Lung (tissue), 12 donors: ENCODE results near the gene PCSK7. TPM values are rescaled to one million over a fixed set of nuclear protein-coding genes. Genes with fewer than 3 reads are reported as not detected.

Experiments
- ATAC-seq: fragments of 200-7000 bp; cut with Tn5 transposase; one replicate; pipeline ENCODE4 v1.9.1; 2020; ENCODE audit warnings: moderate number of reproducible peaks; ENCODE audit not compliant: insufficient read depth, low FRiP score
- DNase-seq, 3 donors: peaks; one replicate each; pipeline ENCODE4 v3.0.0-alpha.2; 2013 to 2017
- H3K27ac ChIP-seq, 2 donors: one replicate each; pipeline ENCODE4 v1.5.1; 2013; ENCODE audit warnings: mild to moderate bottlenecking in 2 of 2, moderate library complexity in 2 of 2, control low read depth in 1 of 2, inconsistent platforms in 1 of 2, low read depth in 1 of 2, low read length in 1 of 2
- H3K27me3 ChIP-seq, 3 donors: one replicate each; pipeline ENCODE4 v1.5.1; 2013; ENCODE audit warnings: low read length in 2 of 3; ENCODE audit not compliant: control insufficient read depth in 3 of 3, insufficient read depth in 3 of 3
- H3K36me3 ChIP-seq, 4 donors: one replicate each; pipeline ENCODE4 v1.5.1; 2013; ENCODE audit warnings: low read length in 4 of 4, mild to moderate bottlenecking in 1 of 4, moderate library complexity in 1 of 4; ENCODE audit not compliant: control insufficient read depth in 4 of 4, insufficient read depth in 4 of 4
- H3K4me1 ChIP-seq, 5 donors: one replicate each; pipeline ENCODE4 v1.5.1; 2013; ENCODE audit warnings: low read length in 5 of 5, mild to moderate bottlenecking in 2 of 5, moderate library complexity in 1 of 5; ENCODE audit not compliant: control insufficient read depth in 5 of 5, insufficient read depth in 5 of 5
- H3K4me3 ChIP-seq: one replicate; pipeline ENCODE4 v1.5.1; 2013; ENCODE audit warnings: mild to moderate bottlenecking, control low read depth, moderate library complexity
- H3K9ac ChIP-seq, 2 donors: one replicate each; pipeline ENCODE4 v1.5.1; 2013; ENCODE audit warnings: low read length in 2 of 2, control low read depth in 1 of 2; ENCODE audit not compliant: insufficient read depth in 1 of 2
- H3K9me3 ChIP-seq, 4 donors: one replicate each; pipeline ENCODE4 v1.5.1; 2013; ENCODE audit warnings: low read length in 3 of 4, mild to moderate bottlenecking in 1 of 4, moderate library complexity in 1 of 4; ENCODE audit not compliant: control insufficient read depth in 4 of 4, insufficient read depth in 3 of 4
- WGBS, 2 donors: extraction: QIAGEN DNeasy Blood & Tissue Kit; methylation state at CpG; one replicate each; pipeline ENCODE4 v1.1.7; 2013; 5-methylcytosine and 5-hydroxymethylcytosine counted together
- polyA plus RNA-seq, 2 donors: library from polyadenylated mRNA; stranded (reverse); fragments of 200-250 nt; gene quantifications; one replicate each; pipeline ENCODE4 v1.2.1, GENCODE V29; 2013
- total RNA-seq, 2 donors: library from RNA; depleted of rRNA in 1 of 2; stranded (reverse); fragments of >200 nt in 1 of 2; gene quantifications; one replicate each; pipeline ENCODE4 v1.2.1, GENCODE V29; 2014 to 2021
- TF ChIP-seq, protein P1 (sequence below): IDR thresholded peaks from 2 replicates; pipeline ENCODE4 v1.5.1; 2012; ENCODE audit warnings: mild to moderate bottlenecking; ENCODE audit errors: control extremely low read depth, extremely low read depth
- donor health status: control.
- donor health status: control.
- donor health status: Bipolar disorder and iron deficiency.
- donor health status: healthy.
- donor health status: DM: yes; HTN: yes; CAD: no.

PCSK7 gene
- total and polyA plus RNA-seq, 4 donors = 29.2 to 82.5 (median 32.9) TPM

DNA sequence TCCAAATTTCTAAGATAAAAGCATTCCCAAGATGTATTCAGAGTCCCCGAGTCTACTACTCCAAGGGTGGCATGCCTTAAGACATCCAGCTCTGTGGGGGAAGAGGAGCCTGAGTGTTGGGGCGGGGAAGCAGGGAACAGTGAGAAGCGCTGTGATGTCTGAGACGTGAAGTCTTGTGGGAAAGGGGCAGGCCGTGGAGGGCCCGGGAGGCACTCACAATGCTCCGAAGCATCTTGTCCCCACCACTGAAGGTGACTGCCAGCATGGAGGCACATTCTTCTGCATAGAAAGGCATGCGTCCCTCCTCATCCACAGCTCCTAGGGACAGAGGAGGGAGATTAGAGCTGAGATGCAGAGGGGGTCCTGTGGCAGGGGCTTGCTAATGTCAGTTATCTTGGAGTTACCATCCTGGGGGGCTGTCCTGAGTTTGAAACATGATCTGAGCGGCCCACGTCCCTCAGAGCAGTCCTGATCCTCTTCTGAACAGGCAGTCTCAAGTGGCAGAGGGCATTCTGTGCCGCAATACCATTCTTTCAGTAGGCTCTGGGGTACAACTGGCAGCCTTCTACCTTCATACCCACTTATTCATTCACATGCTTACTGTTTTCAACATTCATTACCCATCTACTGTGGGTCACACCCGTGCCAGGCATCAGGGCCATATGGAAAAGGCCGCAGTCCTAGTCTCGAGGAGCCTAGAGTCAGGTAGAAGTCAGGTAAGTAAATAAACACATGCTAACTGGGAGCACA is 8.7 kb downstream of the PCSK7 start:
- no peak for DNase-seq
- Histone ChIP-seq H3K4me1 (peaks cover 0 to 20% (median 6%) of the 10 kb centered on the region in 5 donors), H3K27me3 (no peaks in the 10 kb centered on the region), H3K9me3 (no peaks in the 10 kb centered on the region), H3K4me3 (no peak overlapping the region), H3K9ac (no peak overlapping the region), H3K36me3 (peaks cover 17 to 52% (median 29%) of the 10 kb centered on the region in 4 donors), H3K27ac (no peak overlapping the region)
- no peak for ATAC-seq
- TF ChIP-seq, protein P1, sequence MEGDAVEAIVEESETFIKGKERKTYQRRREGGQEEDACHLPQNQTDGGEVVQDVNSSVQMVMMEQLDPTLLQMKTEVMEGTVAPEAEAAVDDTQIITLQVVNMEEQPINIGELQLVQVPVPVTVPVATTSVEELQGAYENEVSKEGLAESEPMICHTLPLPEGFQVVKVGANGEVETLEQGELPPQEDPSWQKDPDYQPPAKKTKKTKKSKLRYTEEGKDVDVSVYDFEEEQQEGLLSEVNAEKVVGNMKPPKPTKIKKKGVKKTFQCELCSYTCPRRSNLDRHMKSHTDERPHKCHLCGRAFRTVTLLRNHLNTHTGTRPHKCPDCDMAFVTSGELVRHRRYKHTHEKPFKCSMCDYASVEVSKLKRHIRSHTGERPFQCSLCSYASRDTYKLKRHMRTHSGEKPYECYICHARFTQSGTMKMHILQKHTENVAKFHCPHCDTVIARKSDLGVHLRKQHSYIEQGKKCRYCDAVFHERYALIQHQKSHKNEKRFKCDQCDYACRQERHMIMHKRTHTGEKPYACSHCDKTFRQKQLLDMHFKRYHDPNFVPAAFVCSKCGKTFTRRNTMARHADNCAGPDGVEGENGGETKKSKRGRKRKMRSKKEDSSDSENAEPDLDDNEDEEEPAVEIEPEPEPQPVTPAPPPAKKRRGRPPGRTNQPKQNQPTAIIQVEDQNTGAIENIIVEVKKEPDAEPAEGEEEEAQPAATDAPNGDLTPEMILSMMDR = no peak
- 96 to 98% methylated on average over 14 of the region's 14 CpGs for WGBS, 2 donors

GRCh38 chr11:117221775-117222517 is 9.9 kb downstream of the PCSK7 start:
- Histone ChIP-seq H3K27me3 (no peaks in the 10 kb centered on the region), H3K4me1 (peaks cover 0 to 20% (median 6%) of the 10 kb centered on the region in 5 donors), H3K4me3 (no peak overlapping the region), H3K9ac (no peak overlapping the region), H3K27ac (peak overlapping the region; percentile 37 to 66), H3K9me3 (no peaks in the 10 kb centered on the region), H3K36me3 (peaks cover 21 to 57% (median 33%) of the 10 kb centered on the region in 4 donors)
- 74 to 86% methylated on average over 7 of the region's 7 CpGs for WGBS, 2 donors
- peak in 1 of 3 donors; percentile 60 for DNase-seq
- TF ChIP-seq, protein P1 = no peak
- ATAC-seq = no peak

- peak overlapping the region; percentile 37 to 66 for H3K27ac ChIP-seq
- ATAC-seq (no peak), DNase-seq (peak in 2 of 3 donors; percentile 54 to 63)
- TF ChIP-seq, protein P1 = no peak
- peaks cover 20 to 58% (median 34%) of the 10 kb centered on the region in 4 donors for H3K36me3 ChIP-seq
- no peaks in the 10 kb centered on the region for H3K27me3 ChIP-seq
- no peak overlapping the region for H3K9ac ChIP-seq
- H3K4me3 ChIP-seq = no peak overlapping the region
- no peaks in the 10 kb centered on the region for H3K9me3 ChIP-seq
- H3K4me1 ChIP-seq = peaks cover 0 to 20% (median 6%) of the 10 kb centered on the region in 5 donors
- WGBS, 2 donors = 78 to 79% methylated on average over 7 of the region's 7 CpGs
These were observed 10.7 kb downstream of the PCSK7 start for GRCh38 chr11:117220999-117221774.
